HepG2 (cell line): Measurements from ENCODE around the gene INHA. TPM values are rescaled to one million over a fixed set of nuclear protein-coding genes. Genes with fewer than 3 reads are reported as not detected.
A peak's percentile ranks its signal among the peaks of the same experiment; 100 is the strongest.

Experiments used
- ARNT ChIP-seq: fragments of 450-650 bp; IDR thresholded peaks from 2 replicates; pipeline ENCODE4 v1.6.1; 2017
- ATF7 ChIP-seq, 2 experiments: fragments of 450-650 bp in 1 of 2; sonication (generic) in 1 of 2; formaldehyde crosslinking in 1 of 2; IDR thresholded peaks; 2 replicates each; pipeline versions ENCODE4 v1.4.0 to v1.6.1; 2016 to 2020; ENCODE audit warnings: antibody characterized with exemption in 1 of 2, mild to moderate bottlenecking in 1 of 2, missing genetic modification reagents in 1 of 2
- BORCS8-MEF2B ChIP-seq: sonication (generic); formaldehyde crosslinking; IDR thresholded peaks from 2 replicates; pipeline ENCODE4 v1.8.0; 2022; ENCODE audit warnings: mild to moderate bottlenecking, missing genetic modification reagents
- DDIT3 ChIP-seq: sonication (generic); formaldehyde crosslinking; IDR thresholded peaks from 2 replicates; pipeline ENCODE4 v1.4.0; 2020; ENCODE audit warnings: mild to moderate bottlenecking, missing genetic modification reagents
- EEA1 ChIP-seq: sonication (generic); formaldehyde crosslinking; IDR thresholded peaks from 2 replicates; pipeline ENCODE4 v1.5.1; 2020; ENCODE audit warnings: mild to moderate bottlenecking, missing genetic modification reagents, borderline replicate concordance
- GRHL1 ChIP-seq: sonication (generic); formaldehyde crosslinking; conservative IDR thresholded peaks from 2 replicates; pipeline ENCODE4 v1.8.0; 2022; ENCODE audit warnings: missing genetic modification reagents
- HNRNPH1 ChIP-seq: fragments of 200-400 bp; formaldehyde crosslinking; optimal IDR thresholded peaks from 2 replicates; pipeline ENCODE3; 2017; ENCODE audit warnings: mild to moderate bottlenecking, low read depth, low read length
- PCBP1 ChIP-seq: fragments of 200-400 bp; formaldehyde crosslinking; IDR thresholded peaks from 2 replicates; pipeline ENCODE4 v1.6.1; 2017; ENCODE audit warnings: mild to moderate bottlenecking, low read depth, low read length, borderline replicate concordance
- PPARG ChIP-seq: conservative IDR thresholded peaks from 2 replicates; pipeline ENCODE4 v1.6.1; 2016; ENCODE audit warnings: missing biosample characterization, missing genetic modification reagents
- REXO4 ChIP-seq: sonication (generic); formaldehyde crosslinking; IDR thresholded peaks from 2 replicates; pipeline ENCODE4 v1.8.0; 2022; ENCODE audit warnings: missing genetic modification reagents, mild to moderate bottlenecking, borderline replicate concordance
- SKI ChIP-seq: fragments of 450-650 bp; IDR thresholded peaks from one replicate; pipeline ENCODE4 v1.6.1; 2018; ENCODE audit warnings: mild to moderate bottlenecking; ENCODE audit not compliant: partially characterized antibody
- SP1 ChIP-seq, 2 experiments: fragments of 450-650 bp in 1 of 2; sonication (generic) in 1 of 2; formaldehyde crosslinking in 1 of 2; IDR thresholded peaks; 2 replicates each; pipeline versions ENCODE4 v1.4.0 to v1.6.1; 2016 to 2020; ENCODE audit warnings: missing genetic modification reagents in 1 of 2
- SRSF4 ChIP-seq: fragments of 200-400 bp; formaldehyde crosslinking; IDR thresholded peaks from one replicate; pipeline ENCODE4 v1.6.1; 2018; ENCODE audit warnings: mild to moderate bottlenecking, low read depth, low read length, moderate library complexity; ENCODE audit not compliant: poor library complexity, severe bottlenecking
- YEATS2 ChIP-seq: sonication (generic); formaldehyde crosslinking; IDR thresholded peaks from 2 replicates; pipeline ENCODE4 v1.4.0; 2020; ENCODE audit warnings: missing genetic modification reagents, borderline replicate concordance
- ZFP41 ChIP-seq: sonication (generic); formaldehyde crosslinking; IDR thresholded peaks from 2 replicates; pipeline ENCODE4 v1.4.0; 2020; ENCODE audit warnings: mild to moderate bottlenecking, missing genetic modification reagents, borderline replicate concordance
- ZFP62 ChIP-seq: sonication (generic); formaldehyde crosslinking; IDR thresholded peaks from 2 replicates; pipeline ENCODE4 v1.4.0; 2020; ENCODE audit warnings: missing genetic modification reagents
- ZKSCAN5 ChIP-seq: sonication (generic); formaldehyde crosslinking; IDR thresholded peaks from 2 replicates; pipeline ENCODE4 v1.5.1; 2020; ENCODE audit warnings: mild to moderate bottlenecking, missing genetic modification reagents
- ZNF101 ChIP-seq: sonication (generic); formaldehyde crosslinking; IDR thresholded peaks from 2 replicates; pipeline ENCODE4 v1.4.0; 2020; ENCODE audit warnings: mild to moderate bottlenecking, low read depth, missing genetic modification reagents, borderline replicate concordance
- ZNF143 ChIP-seq: sonication (generic); formaldehyde crosslinking; IDR thresholded peaks from 2 replicates; pipeline ENCODE4 v1.4.0; 2020; ENCODE audit warnings: missing genetic modification reagents
- ZNF549 ChIP-seq: sonication (generic); formaldehyde crosslinking; IDR thresholded peaks from 2 replicates; pipeline ENCODE4 v1.5.0; 2020; ENCODE audit warnings: missing genetic modification reagents
- ZNF576 ChIP-seq: sonication (generic); formaldehyde crosslinking; IDR thresholded peaks from 2 replicates; pipeline ENCODE4 v1.4.0; 2020; ENCODE audit warnings: mild to moderate bottlenecking, missing genetic modification reagents
- ZNF670 ChIP-seq: sonication (generic); formaldehyde crosslinking; IDR thresholded peaks from 2 replicates; pipeline ENCODE4 v1.8.0; 2022; ENCODE audit warnings: mild to moderate bottlenecking, missing genetic modification reagents, borderline replicate concordance
- ZNF766 ChIP-seq: sonication (generic); formaldehyde crosslinking; IDR thresholded peaks from 2 replicates; pipeline ENCODE4 v1.5.0; 2020; ENCODE audit warnings: missing genetic modification reagents, borderline replicate concordance
- ZNF780A ChIP-seq: sonication (generic); formaldehyde crosslinking; IDR thresholded peaks from 2 replicates; pipeline ENCODE4 v1.8.0; 2022; ENCODE audit warnings: mild to moderate bottlenecking, missing genetic modification reagents, moderate library complexity
- polyA plus RNA-seq, 8 experiments: library from polyadenylated mRNA; depleted of rRNA in 3 of 8; stranded (reverse) in 7 of 8; unstranded in 1 of 8; fragments of >200 nt; fragmentation: Illumina TruSeq in 4 of 8; extraction: Trizol in 4 of 8; gene quantifications; 2 replicates each; pipeline versions ENCODE4 v1.2.1 to v1.2.3, GENCODE V29; 2011 to 2016; ENCODE audit warnings: low read depth in 4 of 8, missing spikeins in 1 of 8, mixed read lengths in 1 of 8; ENCODE audit not compliant: insufficient read depth in 1 of 8
- total RNA-seq, 5 experiments: library from RNA; depleted of rRNA; stranded (reverse); fragments of >200 nt; fragmentation: Illumina TruSeq; extraction: Trizol; gene quantifications; 2 replicates each; pipeline ENCODE4 v1.2.3, GENCODE V29; 2016; ENCODE audit warnings: low read depth in 1 of 5
- TF ChIP-seq, protein P1 (sequence below): sonication (generic); formaldehyde crosslinking; IDR thresholded peaks from 2 replicates; pipeline ENCODE4 v1.8.1; 2023; ENCODE audit warnings: mild to moderate bottlenecking, missing genetic modification reagents, borderline replicate concordance
- TF ChIP-seq, protein P2 (sequence below): sonication (generic); formaldehyde crosslinking; IDR thresholded peaks from 2 replicates; pipeline ENCODE4 v1.4.0; 2020; ENCODE audit warnings: low read depth, mild to moderate bottlenecking, missing genetic modification reagents

INHA gene
- total and polyA plus RNA-seq, 2 of the 13 experiments (the other 11 are each of a cell fraction or from before 2014, with no cell fraction given), result 4.1 to 15.2 TPM

DNA sequence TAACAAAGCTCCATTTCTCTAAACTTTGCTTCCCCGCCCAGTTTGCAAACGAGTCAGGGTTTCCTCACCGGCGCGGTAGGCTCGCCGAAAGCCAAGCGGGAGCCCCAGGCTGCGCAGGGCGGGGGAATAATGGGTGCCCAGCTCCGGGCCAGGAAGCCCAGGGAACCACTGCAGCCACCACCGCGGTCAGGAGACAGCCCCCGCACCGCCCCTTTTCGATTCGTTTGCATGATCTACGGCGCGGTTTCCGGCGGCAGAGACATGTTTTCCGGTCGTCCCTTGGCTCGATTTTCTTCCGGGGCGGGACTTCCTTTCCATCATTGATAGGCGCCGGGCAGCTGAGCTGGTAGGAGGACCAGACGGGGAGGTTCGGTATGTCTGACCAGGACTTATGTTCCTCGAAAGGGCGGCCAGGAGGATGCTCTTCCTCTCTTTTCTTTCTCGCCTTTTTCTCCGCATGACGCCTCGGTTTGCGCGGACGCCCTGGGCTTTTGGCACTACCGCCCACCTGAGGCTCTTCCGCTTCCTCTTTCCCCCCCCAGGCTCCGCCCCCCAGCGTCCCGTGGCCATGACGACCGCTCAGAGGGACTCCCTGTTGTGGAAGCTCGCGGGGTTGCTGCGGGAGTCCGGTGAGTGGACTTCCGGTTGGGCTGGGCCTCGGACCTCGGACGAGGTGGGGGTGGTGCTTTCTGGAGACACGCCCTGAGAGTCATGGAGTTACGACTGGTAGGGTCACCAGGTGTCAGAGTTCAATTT is 25.6 kb downstream of the INHA start, which contains the start of gene STK11IP (continued):
- TF ChIP-seq PPARG (CRISPR knock-in tag) (peak; percentile 59; the same call in 1 of the 2 replicates), YEATS2 (CRISPR knock-in tag) (peak; percentile 89), ZNF549 (CRISPR knock-in tag) (no peak), ZFP62 (CRISPR knock-in tag) (no peak), BORCS8-MEF2B (CRISPR knock-in tag) (peak; percentile 68), ZNF143 (CRISPR knock-in tag) (no peak), GRHL1 (no peak), PCBP1 (peak; percentile 85; the same call in 1 of the 2 replicates), ZFP41 (CRISPR knock-in tag) (0 out of 2 replicates have a peak, but pooled peaks have one; percentile 49), SKI (peak; percentile 65), ZNF576 (CRISPR knock-in tag) (no peak), ZKSCAN5 (CRISPR knock-in tag) (no peak; the same call in 1 of the 2 replicates), ARNT (no peak), SRSF4 (no peak), SP1 (IDR thresholded peaks at IDR 0.05) (no peak; the same call in none of the 2 replicates), SP1 (CRISPR knock-in tag; IDR thresholded peaks at IDR 0.05) (peak; percentile 90), ZNF780A (CRISPR knock-in tag) (no peak), ZNF101 (CRISPR knock-in tag) (no peak), REXO4 (CRISPR knock-in tag) (peak; percentile 70; the same call in 1 of the 2 replicates), EEA1 (CRISPR knock-in tag) (peak; percentile 78; the same call in 1 of the 2 replicates), DDIT3 (CRISPR knock-in tag) (no peak), ZNF766 (CRISPR knock-in tag) (peak; percentile 22; the same call in 1 of the 2 replicates), ZNF670 (CRISPR knock-in tag) (no peak), ATF7 (IDR thresholded peaks at IDR 0.05) (no peak), ATF7 (CRISPR knock-in tag; IDR thresholded peaks at IDR 0.05) (0 out of 2 replicates have a peak, but pooled peaks have one; percentile 55), HNRNPH1 (no peak)
- TF ChIP-seq, protein P1, sequence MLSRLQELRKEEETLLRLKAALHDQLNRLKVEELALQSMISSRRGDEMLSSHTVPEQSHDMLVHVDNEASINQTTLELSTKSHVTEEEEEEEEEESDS (CRISPR knock-in tag), result no peak
- TF ChIP-seq, protein P2, sequence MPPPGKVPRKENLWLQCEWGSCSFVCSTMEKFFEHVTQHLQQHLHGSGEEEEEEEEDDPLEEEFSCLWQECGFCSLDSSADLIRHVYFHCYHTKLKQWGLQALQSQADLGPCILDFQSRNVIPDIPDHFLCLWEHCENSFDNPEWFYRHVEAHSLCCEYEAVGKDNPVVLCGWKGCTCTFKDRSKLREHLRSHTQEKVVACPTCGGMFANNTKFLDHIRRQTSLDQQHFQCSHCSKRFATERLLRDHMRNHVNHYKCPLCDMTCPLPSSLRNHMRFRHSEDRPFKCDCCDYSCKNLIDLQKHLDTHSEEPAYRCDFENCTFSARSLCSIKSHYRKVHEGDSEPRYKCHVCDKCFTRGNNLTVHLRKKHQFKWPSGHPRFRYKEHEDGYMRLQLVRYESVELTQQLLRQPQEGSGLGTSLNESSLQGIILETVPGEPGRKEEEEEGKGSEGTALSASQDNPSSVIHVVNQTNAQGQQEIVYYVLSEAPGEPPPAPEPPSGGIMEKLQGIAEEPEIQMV, result peak; percentile 27; the same call in 1 of the 2 replicates
